Neuron (in vitro differentiated cells): ENCODE measurements around the gene SPTBN1.

Experiments used
- H2AFZ ChIP-seq: one replicate; pipeline ENCODE4 v1.6.1; 2013; ENCODE audit warnings: low read depth, mild to moderate bottlenecking, inconsistent platforms, low read length, moderate library complexity
- H3K27me3 ChIP-seq: one replicate; pipeline ENCODE4 v1.6.1; 2013; ENCODE audit warnings: low read length; ENCODE audit not compliant: insufficient read depth
- H3K36me3 ChIP-seq: one replicate; pipeline ENCODE4 v1.6.1; 2013; ENCODE audit warnings: low read length; ENCODE audit not compliant: insufficient read depth
- H3K4me1 ChIP-seq: one replicate; pipeline ENCODE4 v1.6.1; 2013; ENCODE audit warnings: low read length; ENCODE audit not compliant: insufficient read depth
- H3K4me3 ChIP-seq: 2 replicates; pipeline ENCODE4 v1.5.1; 2013; ENCODE audit warnings: mild to moderate bottlenecking, low read length, moderate library complexity
- H3K9me3 ChIP-seq: one replicate; pipeline ENCODE4 v1.6.1; 2013; ENCODE audit warnings: low read length

Gene SPTBN1

DNA sequence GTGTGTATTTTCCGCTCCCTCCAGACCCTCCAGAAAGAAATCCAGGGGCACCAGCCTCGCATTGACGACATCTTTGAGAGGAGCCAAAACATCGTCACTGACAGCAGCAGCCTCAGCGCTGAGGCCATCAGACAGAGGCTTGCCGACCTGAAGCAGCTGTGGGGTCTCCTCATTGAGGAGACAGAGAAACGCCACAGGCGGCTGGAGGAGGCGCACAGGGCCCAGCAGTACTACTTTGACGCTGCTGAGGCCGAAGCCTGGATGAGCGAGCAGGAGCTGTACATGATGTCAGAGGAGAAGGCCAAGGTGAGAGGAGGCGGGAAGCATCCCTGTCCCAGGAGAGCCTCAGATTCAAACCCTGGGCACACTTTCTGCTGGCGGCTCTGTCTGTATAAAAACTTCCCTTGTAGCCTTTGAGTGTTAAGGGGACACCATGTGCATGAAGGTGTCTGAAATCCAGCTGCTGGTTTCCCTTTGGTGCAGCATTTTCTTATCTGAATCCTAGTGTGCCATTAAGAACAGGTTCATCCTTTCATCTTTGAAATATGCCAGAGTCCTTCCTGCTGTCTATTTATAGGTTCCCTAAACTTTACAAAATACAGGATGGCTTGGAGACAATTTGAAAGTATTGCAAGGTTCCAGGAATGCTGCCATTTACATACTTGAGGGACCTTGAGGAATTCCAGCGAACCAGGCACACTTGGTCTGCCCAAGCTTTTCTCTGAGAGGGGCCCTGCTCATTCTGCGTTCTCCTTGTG, 190.2 kb downstream of the SPTBN1 start:
- H3K9me3 ChIP-seq: no peaks in the 10 kb centered on the region
- H3K36me3 ChIP-seq: peaks cover 84% of the 10 kb centered on the region
- H3K4me1 ChIP-seq: no peaks in the 10 kb centered on the region
- H2AFZ ChIP-seq: no peak overlapping the region
- H3K27me3 ChIP-seq: no peaks in the 10 kb centered on the region
- H3K4me3 ChIP-seq: no peak overlapping the region

DNA sequence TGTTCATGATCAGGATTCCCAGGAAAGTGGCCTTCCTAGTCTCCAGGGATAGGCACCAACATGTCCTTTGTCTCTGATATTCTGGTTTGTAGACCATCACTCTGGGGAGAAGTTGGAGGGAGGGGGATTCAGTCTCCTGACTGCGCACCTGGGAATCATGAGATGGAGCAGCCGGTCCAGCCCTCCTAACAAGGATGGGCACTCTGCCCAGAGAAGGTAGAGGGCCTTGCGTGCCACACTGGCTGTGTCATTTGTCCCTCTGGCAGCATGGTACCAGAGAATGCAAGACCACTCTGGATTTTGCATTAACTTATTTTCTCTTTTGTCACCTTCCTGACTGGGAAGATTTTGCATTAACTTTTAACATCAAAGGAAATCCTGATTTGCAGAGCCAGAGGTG, 192.1 kb downstream of the SPTBN1 start:
- Histone ChIP-seq H3K4me3 (no peak overlapping the region), H2AFZ (no peak overlapping the region), H3K36me3 (peaks cover 94% of the 10 kb centered on the region), H3K9me3 (no peaks in the 10 kb centered on the region), H3K4me1 (no peaks in the 10 kb centered on the region), H3K27me3 (no peaks in the 10 kb centered on the region)

DNA sequence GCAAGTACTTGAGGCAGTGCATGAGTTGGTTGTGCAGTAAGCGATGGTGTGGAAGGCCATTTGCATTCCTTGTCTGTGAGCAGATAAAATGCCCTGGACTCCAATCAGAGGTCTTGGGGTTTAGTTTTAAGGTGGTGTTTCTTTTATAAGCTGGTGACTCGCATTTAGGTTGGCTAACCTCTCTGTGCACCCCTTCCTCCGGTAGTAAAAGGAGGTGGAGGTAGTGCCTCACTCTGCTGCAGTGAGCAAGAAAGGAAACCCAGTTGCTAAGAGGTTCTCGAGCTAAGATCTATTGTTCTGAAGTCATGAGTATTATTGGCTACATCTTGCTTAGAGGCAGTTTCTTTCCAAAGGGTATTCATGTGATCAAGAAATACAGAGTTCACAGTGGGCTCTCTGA, 193.1 kb downstream of the SPTBN1 start:
- Histone ChIP-seq H2AFZ (no peak overlapping the region), H3K36me3 (peaks cover 95% of the 10 kb centered on the region), H3K27me3 (no peaks in the 10 kb centered on the region), H3K4me1 (no peaks in the 10 kb centered on the region), H3K4me3 (no peak overlapping the region), H3K9me3 (no peaks in the 10 kb centered on the region)

DNA sequence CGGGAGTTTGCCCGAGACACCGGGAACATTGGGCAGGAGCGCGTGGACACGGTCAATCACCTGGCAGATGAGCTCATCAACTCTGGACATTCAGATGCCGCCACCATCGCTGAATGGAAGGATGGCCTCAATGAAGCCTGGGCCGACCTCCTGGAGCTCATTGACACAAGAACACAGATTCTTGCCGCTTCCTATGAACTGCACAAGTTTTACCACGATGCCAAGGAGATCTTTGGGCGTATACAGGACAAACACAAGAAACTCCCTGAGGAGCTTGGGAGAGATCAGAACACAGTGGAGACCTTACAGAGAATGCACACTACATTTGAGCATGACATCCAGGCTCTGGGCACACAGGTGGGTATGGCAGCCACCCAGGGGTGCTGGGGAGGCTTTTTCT, 193.5 kb downstream of the SPTBN1 start:
- Histone ChIP-seq H3K4me3 (no peak overlapping the region), H2AFZ (no peak overlapping the region), H3K9me3 (no peaks in the 10 kb centered on the region), H3K4me1 (no peaks in the 10 kb centered on the region), H3K27me3 (no peaks in the 10 kb centered on the region), H3K36me3 (peaks cover 95% of the 10 kb centered on the region)

DNA sequence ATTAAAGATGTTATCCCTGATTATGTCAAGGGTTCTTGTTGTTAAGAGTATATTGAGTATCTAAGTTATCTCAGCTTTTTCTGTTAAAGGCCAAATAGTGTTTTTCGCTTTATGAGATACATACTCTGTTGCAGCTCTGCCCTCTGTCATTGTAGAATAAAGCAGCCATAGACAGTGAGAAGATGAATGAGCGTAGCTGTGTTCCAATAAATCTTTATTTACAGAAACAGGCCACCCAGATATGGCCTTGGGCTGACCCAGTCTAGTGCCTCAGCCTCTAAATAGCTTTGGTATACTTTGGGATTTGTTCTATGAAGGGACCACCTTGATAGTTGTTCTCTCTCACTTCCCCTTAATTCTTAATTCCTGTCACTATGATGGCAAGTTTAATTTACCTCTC, 194.5 kb downstream of the SPTBN1 start:
- Histone ChIP-seq H3K27me3 (no peaks in the 10 kb centered on the region), H2AFZ (no peak overlapping the region), H3K9me3 (no peaks in the 10 kb centered on the region), H3K4me1 (no peaks in the 10 kb centered on the region), H3K36me3 (peaks cover 94% of the 10 kb centered on the region), H3K4me3 (no peak overlapping the region)

DNA sequence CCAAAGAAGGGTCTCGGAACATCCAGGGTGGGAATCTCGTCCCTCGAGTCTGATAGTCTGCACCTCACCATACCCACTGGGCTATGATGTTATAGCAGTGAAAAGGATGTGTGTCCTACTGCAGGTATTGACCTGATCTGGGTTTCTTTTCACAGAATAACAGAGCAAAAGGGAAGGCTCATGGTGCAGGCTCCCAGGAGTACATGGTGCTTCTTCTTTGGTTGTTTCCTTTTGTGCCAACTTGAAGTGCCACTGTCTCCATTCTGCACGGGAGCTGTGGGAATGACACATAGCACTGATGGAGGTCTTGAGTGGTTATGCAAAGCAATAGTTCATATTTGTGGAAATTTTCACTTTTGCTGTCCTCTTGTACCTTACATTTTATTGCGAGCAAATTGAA, 195.2 kb downstream of the SPTBN1 start:
- Histone ChIP-seq H3K4me1 (no peaks in the 10 kb centered on the region), H3K36me3 (peaks cover 94% of the 10 kb centered on the region), H3K27me3 (no peaks in the 10 kb centered on the region), H3K4me3 (no peak overlapping the region), H3K9me3 (no peaks in the 10 kb centered on the region), H2AFZ (no peak overlapping the region)

DNA sequence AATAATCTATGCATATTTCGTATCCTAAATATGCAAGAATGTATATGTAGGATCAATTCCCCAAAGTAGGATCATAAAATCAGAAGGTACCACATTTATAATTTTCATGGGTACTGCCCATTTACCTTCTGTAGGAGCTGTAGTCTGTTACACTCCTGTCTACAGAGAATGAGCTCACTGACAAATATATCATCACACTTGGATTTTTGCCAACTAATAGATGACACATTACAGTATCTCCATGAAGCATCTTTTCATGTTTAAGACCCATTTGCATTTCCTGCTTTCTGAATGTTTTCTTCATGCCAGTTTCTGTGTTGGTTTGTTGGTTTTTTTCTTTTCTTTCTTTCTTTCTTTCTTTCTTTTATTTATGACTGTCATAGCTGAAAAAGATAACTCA, 196.4 kb downstream of the SPTBN1 start:
- Histone ChIP-seq H3K9me3 (no peaks in the 10 kb centered on the region), H3K36me3 (peaks cover 94% of the 10 kb centered on the region), H2AFZ (no peak overlapping the region), H3K4me1 (no peaks in the 10 kb centered on the region), H3K27me3 (no peaks in the 10 kb centered on the region), H3K4me3 (no peak overlapping the region)

DNA sequence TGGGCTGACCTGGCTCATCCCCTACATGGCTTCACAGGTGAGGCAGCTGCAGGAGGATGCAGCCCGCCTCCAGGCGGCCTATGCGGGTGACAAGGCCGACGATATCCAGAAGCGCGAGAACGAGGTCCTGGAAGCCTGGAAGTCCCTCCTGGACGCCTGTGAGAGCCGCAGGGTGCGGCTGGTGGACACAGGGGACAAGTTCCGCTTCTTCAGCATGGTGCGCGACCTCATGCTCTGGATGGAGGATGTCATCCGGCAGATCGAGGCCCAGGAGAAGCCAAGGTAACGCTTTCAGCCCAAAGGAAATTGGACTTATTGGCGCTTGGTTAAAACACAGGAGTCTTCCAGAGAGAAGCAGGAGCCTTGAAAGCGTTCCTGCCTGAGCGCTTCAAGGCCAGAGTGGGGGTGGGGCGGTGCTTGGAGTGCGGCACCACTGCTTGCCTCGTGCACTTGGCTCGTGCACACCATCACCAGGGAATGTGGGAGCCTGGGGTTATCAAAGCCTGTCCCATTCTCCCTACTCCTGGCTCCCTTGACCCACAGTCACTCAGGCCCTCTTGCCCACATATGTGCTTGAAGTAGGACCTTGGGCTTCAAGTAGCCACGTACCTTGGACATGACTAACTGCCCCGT, 197.6 kb downstream of the SPTBN1 start:
- Histone ChIP-seq H3K4me1 (no peaks in the 10 kb centered on the region), H3K36me3 (peaks cover 89% of the 10 kb centered on the region), H2AFZ (no peak overlapping the region), H3K9me3 (no peaks in the 10 kb centered on the region), H3K4me3 (no peak overlapping the region), H3K27me3 (no peaks in the 10 kb centered on the region)

DNA sequence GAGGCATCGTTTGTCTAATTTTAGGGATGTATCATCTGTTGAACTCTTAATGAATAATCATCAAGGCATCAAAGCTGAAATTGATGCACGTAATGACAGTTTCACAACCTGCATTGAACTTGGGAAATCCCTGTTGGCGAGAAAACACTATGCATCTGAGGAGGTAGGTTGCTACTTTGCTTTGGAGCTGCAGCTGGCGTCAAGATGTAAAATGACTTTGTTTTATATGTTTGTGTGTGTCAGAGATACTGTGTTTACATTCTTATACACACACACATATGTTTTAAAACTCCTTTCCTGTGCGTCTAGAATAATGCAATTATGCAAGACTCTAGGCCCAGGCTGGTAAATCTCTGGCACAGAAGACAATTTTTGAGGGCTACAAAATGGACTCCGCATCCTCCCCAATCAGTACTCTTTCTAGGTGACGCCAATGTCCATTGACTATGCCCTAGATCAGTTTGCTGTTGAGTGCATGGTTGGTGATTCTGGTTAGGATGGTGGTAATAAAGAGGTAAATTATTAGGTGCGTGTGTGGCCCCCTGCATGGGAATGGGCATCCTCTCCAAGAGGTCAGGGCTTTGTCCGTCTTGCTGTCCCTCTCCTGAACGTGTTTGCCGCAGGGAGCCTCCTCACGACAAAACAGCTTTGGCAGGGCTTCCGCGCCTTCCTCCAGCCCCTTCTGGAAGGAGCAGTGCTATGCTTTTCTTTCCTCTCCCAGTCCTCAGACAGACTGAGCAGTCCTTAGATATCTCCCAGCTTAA, 199.1 kb downstream of the SPTBN1 start:
- H3K36me3 ChIP-seq: peaks cover 88% of the 10 kb centered on the region
- H3K9me3 ChIP-seq: no peaks in the 10 kb centered on the region
- H2AFZ ChIP-seq: no peak overlapping the region
- no peak overlapping the region for H3K4me3 ChIP-seq
- H3K4me1 ChIP-seq: no peaks in the 10 kb centered on the region
- no peaks in the 10 kb centered on the region for H3K27me3 ChIP-seq

DNA sequence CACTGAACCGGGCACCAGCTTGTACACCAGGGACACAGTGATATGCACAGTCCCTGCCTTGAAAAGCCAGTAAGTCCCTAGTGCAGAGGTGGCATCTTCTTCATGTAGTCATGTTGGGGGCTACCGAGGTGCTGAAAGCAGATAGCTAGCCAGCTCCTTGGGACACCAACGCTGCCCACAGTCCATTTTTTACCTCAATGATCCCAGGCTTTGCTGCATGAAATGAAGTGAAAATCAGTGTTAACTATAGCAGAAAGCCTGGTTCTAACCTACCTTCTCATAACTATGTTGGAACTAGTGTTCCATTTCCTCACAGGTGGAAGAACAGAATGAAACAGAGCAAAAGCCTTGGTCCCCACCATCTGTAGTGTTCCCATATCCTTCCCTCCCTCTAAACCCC, 200.7 kb downstream of the SPTBN1 start:
- H2AFZ ChIP-seq: no peak overlapping the region
- no peak overlapping the region for H3K4me3 ChIP-seq
- H3K36me3 ChIP-seq: peaks cover 90% of the 10 kb centered on the region
- no peaks in the 10 kb centered on the region for H3K9me3 ChIP-seq
- H3K27me3 ChIP-seq: no peaks in the 10 kb centered on the region
- no peaks in the 10 kb centered on the region for H3K4me1 ChIP-seq

DNA sequence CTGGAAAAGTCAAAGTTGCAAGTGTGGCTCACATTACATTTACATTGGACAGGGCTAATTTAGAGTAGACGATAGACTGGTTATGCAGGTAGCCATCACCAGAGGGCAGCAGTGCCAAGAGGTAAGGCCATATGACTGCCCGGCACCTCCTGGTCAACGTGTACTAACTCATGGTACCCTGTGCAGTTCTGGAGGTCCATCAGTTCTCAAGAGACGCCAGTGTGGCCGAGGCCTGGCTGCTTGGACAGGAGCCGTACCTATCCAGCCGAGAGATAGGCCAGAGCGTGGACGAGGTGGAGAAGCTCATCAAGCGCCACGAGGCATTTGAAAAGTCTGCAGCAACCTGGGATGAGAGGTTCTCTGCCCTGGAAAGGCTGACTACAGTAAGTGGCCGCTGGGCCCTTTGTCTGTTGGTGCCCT, 201.5 kb downstream of the SPTBN1 start:
- H2AFZ ChIP-seq: no peak overlapping the region
- H3K4me1 ChIP-seq: no peaks in the 10 kb centered on the region
- no peaks in the 10 kb centered on the region for H3K27me3 ChIP-seq
- no peaks in the 10 kb centered on the region for H3K9me3 ChIP-seq
- H3K4me3 ChIP-seq: no peak overlapping the region
- H3K36me3 ChIP-seq: peaks cover 89% of the 10 kb centered on the region

DNA sequence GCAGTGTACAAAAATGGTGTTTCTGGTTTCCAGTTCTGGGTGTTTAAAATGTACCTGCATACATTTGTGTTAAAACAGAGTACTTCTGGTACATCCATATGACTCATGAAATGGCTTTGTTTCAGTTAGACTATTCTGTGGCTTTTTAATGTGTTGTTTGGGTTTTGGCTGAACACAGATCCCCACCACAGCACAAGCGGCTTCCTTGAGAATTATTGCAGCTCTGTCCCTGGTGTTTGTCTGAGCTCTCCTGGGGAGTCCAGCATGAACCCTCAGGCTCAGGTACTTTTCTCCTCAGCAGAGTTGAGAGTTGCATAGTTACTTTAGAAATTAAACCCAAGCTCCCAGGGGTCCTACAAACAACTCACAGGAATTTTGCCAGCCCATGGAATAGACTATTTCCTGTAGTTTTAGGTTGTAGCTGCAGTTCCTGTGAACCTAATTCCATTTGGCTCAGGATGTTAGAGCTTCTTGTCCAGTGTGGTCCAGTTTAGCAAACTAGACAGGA, 202.5 kb downstream of the SPTBN1 start:
- Histone ChIP-seq H3K36me3 (peaks cover 89% of the 10 kb centered on the region), H3K9me3 (no peaks in the 10 kb centered on the region), H3K27me3 (no peaks in the 10 kb centered on the region), H3K4me1 (no peaks in the 10 kb centered on the region), H2AFZ (no peak overlapping the region), H3K4me3 (no peak overlapping the region)

DNA sequence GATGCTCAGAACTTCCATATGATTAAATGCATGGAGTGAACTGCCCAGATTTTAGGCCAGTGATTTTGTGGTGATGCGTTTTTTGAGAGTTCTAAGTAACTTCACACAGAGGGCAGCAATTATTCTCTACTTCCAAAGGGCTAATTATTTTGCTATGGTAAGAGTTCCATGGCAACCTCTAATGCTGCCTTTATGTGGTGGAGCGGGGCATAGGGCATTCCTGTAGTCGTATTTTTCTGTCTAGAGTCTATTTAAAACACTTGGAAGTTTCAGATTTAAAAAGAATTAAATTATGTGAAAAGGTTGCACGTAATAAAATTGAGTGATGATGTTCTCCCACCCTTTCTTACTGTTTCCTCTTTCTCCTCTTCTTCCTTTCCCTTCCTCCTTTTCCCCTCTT, 203.4 kb downstream of the SPTBN1 start:
- Histone ChIP-seq H2AFZ (no peak overlapping the region), H3K27me3 (no peaks in the 10 kb centered on the region), H3K9me3 (no peaks in the 10 kb centered on the region), H3K36me3 (peaks cover 85% of the 10 kb centered on the region), H3K4me3 (no peak overlapping the region), H3K4me1 (no peaks in the 10 kb centered on the region)
